Measurements from ENCODE around the gene AP1M2.

- TF ChIP-seq, protein P1, sequence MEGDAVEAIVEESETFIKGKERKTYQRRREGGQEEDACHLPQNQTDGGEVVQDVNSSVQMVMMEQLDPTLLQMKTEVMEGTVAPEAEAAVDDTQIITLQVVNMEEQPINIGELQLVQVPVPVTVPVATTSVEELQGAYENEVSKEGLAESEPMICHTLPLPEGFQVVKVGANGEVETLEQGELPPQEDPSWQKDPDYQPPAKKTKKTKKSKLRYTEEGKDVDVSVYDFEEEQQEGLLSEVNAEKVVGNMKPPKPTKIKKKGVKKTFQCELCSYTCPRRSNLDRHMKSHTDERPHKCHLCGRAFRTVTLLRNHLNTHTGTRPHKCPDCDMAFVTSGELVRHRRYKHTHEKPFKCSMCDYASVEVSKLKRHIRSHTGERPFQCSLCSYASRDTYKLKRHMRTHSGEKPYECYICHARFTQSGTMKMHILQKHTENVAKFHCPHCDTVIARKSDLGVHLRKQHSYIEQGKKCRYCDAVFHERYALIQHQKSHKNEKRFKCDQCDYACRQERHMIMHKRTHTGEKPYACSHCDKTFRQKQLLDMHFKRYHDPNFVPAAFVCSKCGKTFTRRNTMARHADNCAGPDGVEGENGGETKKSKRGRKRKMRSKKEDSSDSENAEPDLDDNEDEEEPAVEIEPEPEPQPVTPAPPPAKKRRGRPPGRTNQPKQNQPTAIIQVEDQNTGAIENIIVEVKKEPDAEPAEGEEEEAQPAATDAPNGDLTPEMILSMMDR (IDR thresholded peaks at IDR 0.05): no peak
- TF ChIP-seq, protein P2, sequence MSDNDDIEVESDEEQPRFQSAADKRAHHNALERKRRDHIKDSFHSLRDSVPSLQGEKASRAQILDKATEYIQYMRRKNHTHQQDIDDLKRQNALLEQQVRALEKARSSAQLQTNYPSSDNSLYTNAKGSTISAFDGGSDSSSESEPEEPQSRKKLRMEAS (CRISPR knock-in tag; IDR thresholded peaks at IDR 0.05): no peak
- no peak for TF ChIP-seq TEAD4 (CRISPR knock-in tag; IDR thresholded peaks at IDR 0.05)
- no peak for TF ChIP-seq NFE2L1 (CRISPR knock-in tag; IDR thresholded peaks at IDR 0.05)
- TF ChIP-seq, protein P3, sequence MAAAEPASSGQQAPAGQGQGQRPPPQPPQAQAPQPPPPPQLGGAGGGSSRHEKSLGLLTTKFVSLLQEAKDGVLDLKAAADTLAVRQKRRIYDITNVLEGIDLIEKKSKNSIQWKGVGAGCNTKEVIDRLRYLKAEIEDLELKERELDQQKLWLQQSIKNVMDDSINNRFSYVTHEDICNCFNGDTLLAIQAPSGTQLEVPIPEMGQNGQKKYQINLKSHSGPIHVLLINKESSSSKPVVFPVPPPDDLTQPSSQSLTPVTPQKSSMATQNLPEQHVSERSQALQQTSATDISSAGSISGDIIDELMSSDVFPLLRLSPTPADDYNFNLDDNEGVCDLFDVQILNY (CRISPR knock-in tag; IDR thresholded peaks at IDR 0.05): no peak
- TF ChIP-seq, protein P4, sequence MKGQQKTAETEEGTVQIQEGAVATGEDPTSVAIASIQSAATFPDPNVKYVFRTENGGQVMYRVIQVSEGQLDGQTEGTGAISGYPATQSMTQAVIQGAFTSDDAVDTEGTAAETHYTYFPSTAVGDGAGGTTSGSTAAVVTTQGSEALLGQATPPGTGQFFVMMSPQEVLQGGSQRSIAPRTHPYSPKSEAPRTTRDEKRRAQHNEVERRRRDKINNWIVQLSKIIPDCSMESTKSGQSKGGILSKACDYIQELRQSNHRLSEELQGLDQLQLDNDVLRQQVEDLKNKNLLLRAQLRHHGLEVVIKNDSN (CRISPR knock-in tag; IDR thresholded peaks at IDR 0.05): no peak
- TF ChIP-seq, protein P5, sequence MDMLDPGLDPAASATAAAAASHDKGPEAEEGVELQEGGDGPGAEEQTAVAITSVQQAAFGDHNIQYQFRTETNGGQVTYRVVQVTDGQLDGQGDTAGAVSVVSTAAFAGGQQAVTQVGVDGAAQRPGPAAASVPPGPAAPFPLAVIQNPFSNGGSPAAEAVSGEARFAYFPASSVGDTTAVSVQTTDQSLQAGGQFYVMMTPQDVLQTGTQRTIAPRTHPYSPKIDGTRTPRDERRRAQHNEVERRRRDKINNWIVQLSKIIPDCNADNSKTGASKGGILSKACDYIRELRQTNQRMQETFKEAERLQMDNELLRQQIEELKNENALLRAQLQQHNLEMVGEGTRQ (CRISPR knock-in tag; IDR thresholded peaks at IDR 0.05): no peak
- TF ChIP-seq AFF4 (CRISPR knock-in tag; IDR thresholded peaks at IDR 0.05; ENCODE audit: borderline replicate concordance): no peak
- TF ChIP-seq ZNF423 (CRISPR knock-in tag; IDR thresholded peaks at IDR 0.05): peak; percentile 92
- TF ChIP-seq TP53 (CRISPR knock-in tag; IDR thresholded peaks at IDR 0.05): no peak
- no peak for TF ChIP-seq E2F4 (CRISPR knock-in tag; IDR thresholded peaks at IDR 0.05; ENCODE audit: borderline replicate concordance, low read depth)
- no peak for TF ChIP-seq ETV6 (CRISPR knock-in tag; IDR thresholded peaks at IDR 0.05)
- TF ChIP-seq ZSCAN18 (CRISPR knock-in tag; IDR thresholded peaks at IDR 0.05): no peak
Observed at GRCh38 chr19:10568062-10568825, 18.9 kb downstream of the AP1M2 start.

Measured in WTC11 (cell line).